ENCODE results near the gene GAK.

GAK gene

DNA sequence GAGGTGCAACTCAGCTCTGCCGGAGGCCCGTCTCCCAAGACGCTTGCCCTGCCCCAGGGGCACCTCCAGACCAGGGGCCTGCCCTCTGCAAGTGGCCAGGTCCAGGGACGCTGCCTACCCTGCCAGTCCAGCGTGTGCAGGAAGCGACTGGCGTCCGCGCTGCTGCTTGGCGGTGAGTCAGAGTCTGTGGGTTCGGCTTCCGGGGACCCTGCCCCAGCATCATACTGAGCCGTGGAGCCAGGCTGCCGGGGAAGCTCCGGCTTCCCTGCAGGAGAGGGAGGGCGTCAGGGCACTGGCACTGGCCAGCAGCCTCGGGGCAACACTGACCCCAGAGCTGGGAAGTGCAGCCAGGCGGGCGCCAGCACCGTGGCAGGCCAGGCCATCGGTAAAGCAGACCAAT is 63.7 kb downstream of the GAK start:
- DNase-seq (ENCODE audit: low spot score) = no peak

DNA sequence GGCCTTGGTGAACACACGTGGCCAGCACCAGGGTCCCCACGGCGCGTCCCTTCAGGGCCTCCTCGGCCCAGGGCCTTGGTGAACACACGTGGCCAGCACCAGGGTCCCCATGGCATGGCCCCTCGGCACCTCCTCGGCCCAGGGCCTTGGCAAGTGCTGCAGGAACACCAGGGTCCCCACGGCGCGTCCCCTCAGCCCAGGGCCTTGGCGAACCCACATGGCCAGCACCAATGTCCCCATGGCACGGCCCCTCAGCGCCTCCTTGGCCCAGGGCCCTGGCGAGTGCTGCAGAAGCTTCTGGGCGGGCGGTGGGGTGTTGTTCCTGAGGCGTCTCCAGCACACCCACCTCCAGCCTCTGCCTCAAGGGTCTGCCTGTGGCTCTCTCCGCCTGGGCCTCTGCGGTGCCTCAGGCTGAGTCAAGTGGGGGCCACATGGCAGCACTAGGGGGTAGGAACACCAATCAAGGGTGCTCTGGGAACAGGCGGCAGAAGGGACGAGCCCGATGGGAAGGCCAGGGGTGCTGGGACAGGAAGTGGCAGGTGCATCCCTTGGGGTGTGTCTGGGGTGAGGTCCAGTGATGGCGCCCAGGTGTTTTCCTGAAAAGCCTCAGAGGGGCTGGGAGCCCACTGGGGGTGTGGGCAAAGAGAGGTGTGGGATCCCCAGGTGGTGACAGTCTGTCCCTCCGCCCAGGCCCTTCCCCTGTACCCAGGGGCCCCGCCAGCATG is 64.4 kb downstream of the GAK start:
- DNase-seq (ENCODE audit: low spot score) = no peak

DNA sequence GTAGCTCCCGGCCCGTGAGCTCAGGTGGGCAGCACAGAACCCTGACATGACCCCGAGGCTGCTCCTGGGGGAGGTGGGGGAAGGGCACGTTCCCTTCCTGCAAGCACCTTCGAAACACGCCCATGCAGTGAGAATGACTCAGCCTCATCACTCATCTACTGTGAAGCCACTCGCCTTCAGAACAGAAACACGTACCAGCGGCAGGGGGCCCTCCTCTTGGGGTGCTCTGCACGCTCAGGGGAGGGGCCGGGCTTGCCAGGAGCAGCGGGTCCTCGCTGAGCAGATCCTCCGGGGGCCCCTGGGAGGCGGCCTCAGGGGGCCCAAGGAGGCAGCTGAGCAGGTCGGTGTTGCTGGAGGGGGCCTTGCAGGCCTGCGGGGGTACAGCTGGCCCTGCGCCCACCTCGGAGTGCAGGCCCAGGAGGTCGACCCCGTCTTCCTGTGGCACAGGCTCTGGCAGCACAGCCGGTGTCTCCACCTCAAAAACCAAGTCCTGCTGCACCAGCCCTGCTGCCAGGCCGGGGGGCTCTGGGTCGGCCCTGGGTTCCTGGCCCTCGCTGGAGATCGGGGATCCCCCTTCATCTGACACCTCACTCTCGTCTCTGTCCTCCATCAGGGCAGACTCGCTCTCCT is 65.2 kb downstream of the GAK start:
- DNase-seq (ENCODE audit: low spot score) = no peak

DNA sequence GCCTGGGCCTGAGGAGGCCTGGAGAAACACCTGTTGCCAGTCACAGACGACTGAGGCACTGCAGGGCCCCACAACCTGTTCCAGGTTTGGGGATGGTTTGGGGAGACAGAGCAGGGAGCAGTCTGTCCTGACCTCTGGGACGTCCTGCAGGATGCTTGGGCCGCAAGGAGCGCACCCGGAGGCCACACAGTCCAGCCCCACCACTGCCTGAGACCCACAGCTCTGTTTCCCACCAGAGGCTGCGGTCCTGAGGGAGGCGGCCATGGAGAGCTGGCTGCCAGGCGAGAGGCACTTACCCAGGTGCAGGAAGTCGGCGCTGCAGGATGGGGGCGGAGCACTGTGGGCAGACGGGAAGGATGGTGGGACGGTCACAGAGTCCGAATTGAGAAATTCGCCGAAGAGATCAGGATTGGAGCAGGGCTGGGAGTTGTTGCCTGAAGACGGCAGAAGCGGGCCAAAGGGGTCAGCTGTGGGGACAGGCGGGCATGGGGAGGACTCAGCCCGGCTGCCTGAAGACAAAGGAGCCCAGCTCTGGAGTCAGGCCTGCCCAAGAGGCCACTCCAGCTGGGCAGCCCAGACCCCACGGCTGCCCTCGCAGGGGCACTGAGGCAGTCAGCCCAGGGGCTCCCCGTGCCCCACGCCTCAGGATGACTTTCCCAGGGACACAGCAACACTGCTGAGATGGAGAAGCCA is 65.9 kb downstream of the GAK start:
- DNase-seq (ENCODE audit: low spot score) = no peak

DNA sequence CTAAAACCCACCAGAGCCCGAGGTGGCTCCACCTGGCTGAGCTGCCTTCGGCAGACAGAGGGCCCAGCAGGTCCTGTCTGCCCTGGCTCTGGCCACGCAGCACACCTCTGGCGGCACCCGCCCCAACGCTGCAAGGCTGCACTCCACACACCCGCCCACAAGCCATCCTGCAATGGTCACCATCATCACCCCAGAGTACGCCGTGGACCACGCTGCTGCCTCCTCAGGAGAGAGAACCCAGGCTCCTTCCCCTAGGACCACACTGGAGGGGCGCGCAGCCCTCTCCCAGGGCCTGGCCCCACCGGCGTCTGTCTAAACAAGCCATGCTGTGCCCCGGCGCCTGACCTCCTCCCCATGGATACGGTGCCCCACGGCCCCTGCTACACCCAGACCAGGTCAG is 66.5 kb downstream of the GAK start:
- DNase-seq (ENCODE audit: low spot score) = no peak

DNA sequence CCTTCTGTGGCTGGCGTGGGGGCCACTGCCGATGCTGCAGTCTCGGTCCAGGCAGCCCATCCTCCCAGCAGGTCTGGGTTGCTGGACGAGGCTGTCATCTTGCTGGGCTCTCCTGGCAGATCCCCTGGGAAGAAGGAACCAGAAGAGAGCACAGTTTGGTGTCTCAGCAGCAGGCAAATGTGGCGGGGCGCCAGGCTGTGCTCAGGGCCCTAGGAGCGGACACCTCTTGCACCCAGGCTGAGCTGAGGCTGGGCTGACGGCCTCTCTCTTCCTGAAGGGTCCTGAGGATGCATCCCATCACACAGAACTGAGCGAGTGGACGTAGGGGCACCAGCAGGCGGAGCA is 67.0 kb downstream of the GAK start:
- DNase-seq (ENCODE audit: low spot score) = no peak

DNA sequence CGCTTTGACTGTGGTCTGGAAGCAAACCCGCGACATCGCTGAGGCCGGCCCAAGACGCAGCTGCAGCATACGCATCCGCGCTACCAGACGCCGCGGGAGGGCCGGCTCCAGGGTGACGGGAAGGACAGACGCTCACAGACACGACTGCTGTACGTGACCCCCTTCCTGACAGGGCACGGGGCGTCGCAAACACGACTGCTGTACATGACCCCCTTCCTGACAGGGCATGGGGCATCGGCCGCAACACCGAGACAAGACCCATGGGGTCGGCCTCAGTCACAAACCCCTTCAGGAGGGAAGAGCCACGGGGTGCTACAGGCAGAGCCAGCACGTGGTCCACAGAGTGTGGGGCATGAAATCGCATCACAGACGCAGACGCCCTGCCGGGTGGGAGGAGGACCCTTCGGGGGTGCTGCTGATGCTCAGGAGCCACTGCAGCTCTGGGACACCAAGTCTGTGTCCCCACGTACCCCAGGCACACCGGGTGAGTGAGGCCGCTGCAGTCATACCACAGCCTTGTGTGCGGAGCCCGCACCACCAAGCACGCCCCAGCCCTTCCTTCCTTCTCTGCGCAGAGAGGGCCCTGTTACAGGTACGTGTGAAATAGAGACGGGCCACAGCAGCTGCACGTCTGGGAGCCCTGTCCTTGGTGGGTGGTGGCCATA is 67.5 kb downstream of the GAK start:
- DNase-seq (ENCODE audit: low spot score) = no peak

DNA sequence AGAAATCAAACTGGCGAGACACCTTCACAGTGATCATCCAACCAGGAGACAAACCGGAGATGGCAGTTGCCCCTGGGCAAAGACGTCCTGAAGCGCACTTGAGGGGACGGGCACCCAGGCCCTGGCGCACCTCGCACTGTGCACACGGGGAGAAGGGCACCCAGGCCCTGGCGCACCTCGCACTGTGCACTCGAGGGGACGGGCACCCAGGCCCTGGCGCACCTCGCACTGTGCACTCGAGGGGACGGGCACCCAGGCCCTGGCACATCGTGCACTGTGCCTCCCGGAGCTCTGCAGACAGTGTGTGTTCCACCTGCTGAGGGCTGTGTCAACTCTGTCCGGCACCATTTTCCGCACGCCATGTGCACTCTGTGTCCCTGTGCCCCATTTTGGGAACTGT is 71.6 kb downstream of the GAK start:
- no peak for DNase-seq (ENCODE audit: low spot score)

DNA sequence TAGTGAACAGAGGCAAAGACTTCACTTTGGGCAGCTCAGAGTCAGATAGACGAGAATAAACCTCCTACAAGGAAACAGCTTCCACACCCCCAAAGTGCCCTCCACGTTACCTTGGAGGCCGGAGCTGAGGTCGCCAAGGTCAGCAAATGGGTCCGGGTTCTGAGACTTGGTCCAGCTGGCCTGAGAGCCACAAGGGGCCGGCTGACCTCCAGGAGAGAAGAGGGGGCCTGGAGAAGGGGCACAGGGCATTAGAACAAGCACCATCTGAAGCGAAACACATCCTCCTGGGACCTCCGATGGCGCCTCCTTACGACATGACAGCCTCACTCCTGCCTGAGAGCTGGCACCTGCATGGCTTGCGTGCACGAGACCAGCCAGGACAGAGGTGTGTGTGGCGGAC is 72.6 kb downstream of the GAK start:
- no peak for DNase-seq (ENCODE audit: low spot score)

DNA sequence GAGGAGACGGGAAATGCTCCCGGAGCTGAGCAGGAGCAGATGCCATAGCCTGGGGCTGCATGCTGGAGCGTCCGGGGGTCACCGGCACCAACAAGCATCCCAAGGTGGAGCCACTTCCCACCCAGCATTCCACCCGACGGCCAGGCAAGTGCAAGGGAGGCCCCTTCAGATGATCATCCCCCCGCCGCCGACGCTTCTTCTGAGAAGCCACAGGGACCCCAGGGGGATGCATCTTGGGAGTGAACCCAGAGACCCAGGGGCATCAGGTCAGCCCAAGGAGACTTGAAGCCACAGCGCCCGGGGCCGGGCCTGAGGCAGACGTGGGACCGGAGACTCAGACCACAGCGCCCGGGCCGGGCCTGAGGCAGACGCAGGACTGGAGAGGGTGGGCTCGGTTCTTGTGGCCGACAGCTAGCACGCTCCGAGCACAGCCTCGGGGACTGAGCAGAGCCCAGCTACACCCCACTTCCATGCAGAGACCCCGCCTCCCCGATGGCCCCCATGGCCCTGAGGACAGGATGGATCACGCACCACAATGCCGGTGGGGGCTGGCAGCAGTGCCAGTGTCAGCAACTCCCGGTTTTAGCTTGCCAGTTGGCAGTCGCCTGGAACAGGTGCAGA is 73.2 kb downstream of the GAK start:
- no peak for DNase-seq (ENCODE audit: low spot score)

DNA sequence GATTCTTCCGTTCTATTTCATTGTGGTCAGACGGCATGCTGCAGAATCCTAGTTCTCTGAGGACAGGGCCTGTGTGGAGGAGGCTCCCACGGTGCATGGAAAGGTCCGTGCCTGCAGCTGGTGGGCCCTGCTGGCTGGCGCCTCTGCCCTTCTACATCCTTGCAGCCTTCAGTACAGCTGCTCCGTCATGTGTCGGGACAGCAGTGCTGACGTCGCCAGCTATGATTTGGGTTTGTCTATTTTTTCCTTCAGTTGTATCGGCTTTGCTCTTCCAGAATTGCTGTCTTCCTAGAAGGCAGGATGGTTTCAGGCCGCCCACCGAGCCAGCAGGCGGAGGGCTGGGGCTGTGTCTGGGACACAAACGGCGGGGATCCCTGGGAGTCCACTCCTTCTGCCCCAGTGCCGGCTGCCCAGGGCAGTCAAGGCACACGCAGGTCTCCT is 74.1 kb downstream of the GAK start:
- no peak for DNase-seq (ENCODE audit: low spot score)

DNA sequence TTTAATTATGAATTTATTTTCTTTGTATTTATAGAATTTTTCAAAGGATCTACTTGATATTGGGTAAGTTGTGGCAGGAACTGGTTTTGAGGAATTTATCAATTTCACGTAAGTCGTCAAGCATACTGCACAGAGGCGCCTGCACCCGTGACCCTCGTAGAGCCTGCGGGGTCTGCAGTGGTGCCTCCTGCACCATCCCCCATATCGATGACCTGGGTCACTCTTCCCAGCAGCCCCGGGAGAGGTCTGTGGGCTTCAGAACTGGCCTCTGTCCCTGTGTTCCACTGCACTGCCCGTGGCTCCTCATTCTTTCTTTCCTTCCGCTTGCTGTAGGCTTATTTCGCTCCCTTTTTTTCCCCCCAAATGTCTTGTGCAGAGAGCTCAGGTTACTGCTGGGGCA is 74.7 kb downstream of the GAK start:
- no peak for DNase-seq (ENCODE audit: low spot score)

DNA sequence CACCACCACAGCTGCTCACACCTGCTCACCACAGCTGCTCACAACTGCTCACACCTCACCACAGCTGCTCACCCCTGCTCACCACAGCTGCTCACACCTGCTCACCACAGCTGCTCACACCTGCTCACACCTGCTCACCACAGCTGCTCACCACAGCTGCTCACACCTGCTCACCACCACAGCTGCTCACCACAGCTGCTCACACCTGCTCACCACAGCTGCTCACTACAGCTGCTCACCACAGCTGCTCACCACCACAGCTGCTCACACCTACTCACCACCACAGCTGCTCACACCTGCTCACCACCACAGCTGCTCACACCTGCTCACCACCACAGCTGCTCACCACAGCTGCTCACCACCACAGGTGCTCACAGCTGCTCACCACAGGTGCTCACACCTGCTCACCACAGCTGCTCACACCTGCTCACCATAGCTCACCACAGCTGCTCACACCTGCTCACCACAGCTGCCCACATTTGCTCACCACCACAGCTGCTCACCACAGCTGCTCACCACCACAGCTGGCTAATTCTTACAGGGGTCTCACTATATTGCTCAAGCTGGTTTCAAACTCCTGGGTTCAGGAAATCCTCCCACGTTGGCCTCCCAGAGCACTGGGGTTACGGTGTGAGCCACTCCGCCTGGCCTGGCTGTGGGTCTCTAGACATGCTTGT is 75.8 kb downstream of the GAK start:
- no peak for DNase-seq (ENCODE audit: low spot score)

DNA sequence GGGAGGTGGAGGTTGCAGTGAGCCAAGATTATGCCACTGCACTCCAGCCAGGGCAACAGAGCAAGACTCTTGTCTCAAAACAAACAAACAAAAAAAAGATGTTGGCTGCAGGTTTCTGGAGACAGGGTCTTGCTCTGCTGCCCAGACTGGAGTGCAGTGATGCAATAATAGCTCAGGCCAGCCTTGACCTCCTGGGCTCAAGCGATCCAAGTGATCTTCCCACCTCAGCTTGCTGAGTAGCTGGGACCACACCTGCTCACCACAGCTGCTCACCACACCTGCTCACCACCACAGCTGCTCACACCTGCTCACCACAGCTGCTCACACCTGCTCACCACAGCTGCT is 76.3 kb downstream of the GAK start:
- no peak for DNase-seq (ENCODE audit: low spot score)

DNA sequence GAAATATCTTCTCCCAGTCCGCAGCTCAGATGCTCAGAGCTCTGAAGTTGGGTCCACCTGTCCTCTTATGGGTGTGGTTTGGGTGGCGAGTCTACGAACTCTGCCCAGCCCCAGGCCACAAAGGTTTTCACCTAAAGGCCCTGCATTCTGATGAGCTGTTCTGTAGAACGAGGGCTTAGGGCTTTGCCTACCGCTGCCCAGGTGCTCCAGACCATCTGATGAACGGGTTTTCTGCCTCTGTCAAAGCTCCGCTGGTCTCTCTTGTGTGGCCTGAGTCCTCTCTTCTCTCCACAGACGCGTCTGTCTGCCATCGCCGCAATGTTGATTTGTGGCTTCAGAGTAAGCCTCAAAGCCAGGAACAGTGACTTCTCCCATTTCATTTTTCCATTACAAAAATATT is 77.8 kb downstream of the GAK start:
- no peak for DNase-seq (ENCODE audit: low spot score)

DNA sequence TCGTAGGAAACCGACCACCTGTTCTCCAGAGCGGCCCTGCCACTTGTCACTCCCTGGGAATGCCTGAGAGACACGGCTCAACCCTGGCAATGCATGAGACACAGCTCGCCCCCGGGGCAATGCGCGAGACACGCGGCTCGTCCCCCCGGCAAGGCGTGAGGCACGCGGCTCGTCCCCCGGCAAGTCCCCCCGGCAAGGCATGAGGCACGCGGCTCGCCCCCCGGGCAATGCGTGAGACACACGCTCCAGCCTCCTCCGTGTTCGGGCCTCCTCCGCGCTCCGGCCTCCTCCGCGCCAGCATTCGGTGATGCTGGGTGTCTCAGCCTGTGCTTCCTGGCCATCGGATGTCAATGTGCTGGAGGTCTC is 78.7 kb downstream of the GAK start:
- DNase-seq (ENCODE audit: low spot score) = no peak

DNA sequence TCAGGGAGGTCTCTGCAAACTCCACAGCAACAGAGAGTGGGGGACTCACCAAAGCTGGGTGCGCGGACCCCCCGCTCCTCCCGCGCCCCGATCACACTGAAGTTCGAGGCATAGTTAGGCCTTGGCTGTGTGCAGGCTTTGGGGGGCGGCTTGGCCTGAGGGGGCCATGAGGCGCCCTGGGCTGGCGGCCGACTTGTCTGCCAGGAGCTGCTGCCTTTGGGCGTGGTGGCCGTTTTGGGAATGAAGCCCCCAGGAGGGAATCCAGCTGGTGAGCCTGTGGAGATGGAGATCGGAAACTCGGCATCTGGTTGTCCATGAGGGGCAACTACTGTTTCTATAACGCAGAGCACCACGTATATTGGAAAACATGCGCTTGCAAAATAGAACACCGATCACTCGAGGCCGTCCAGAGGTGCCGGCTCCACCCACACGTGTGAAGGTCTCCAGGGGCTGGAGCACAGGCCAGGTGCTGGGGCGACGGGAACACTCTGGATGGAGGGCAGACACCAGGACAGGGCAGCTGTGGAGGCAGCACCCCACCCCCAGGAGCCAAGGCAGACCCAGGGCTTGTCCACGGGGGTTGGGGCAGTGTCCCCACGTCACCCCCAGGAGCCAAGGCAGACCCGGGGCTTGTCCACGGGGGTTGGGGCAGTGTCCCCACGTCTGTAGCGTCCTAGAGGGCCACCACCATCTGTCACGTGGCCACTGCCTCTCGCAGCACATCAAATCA is 80.2 kb downstream of the GAK start:
- DNase-seq (ENCODE audit: low spot score) = no peak

DNA sequence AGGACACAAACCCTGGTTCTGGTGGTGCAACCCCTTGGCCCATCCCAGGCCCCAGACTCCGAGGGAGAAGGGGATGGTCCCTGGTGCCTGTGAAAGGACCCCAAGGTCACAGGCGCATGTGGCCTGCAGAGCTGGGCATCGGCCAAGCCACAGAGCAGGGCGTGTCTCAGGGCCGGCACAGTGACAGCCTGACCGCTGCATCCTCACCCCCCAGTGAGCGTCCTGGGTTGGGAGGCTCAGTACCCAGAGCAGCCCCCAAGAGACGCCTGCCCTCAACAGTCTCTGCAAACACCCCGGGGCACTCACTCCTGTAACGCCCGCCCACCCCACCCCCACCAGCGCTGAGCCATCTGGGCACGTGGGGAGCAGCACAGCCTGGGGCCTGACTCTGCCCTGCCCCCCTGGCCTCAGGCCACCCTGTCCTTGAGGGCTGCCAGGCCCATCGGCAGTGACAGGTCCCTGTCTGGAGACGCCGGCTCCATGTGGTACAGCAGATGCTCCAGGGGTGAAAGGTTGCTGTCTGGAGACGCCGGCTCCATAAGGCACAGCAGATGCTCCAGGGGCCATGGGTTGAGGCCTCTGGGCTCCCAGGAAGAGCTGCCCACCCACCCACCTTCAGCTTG is 81.7 kb downstream of the GAK start:
- DNase-seq (ENCODE audit: low spot score) = no peak

DNA sequence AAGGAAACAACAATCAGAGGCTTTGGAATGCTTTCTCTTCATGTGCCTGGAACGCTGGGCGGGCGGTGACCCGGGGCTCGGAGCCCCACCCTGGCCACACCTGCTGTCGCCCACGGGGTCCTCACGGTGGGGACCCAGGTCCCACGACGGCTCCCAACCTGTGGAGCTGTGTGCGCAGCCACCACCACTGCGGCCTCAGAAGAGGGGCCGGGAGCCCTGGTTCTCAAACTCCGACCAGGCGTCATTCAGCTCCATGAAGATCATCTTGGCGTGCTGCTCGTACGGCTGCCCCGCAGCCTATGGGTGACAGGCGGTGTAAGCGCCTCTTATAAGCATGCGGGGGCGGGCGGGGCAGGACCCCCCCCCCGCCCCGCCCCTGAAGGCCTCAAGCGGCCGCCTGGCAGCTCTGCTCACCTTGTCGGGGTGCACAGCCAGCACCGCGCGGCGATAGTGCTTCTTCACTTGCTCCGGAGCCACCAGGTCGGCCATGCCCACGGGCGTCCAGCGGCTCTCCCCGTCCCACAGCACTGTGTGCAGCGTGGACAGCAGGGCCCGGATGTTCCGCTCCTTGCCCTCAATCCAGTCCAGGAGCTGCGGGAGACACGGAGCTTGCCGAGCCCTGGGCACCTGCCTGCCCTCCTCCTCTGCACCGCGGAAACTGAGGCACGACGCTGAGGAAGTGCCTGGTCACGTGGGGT is 82.5 kb downstream of the GAK start:
- no peak for DNase-seq (ENCODE audit: low spot score)

DNA sequence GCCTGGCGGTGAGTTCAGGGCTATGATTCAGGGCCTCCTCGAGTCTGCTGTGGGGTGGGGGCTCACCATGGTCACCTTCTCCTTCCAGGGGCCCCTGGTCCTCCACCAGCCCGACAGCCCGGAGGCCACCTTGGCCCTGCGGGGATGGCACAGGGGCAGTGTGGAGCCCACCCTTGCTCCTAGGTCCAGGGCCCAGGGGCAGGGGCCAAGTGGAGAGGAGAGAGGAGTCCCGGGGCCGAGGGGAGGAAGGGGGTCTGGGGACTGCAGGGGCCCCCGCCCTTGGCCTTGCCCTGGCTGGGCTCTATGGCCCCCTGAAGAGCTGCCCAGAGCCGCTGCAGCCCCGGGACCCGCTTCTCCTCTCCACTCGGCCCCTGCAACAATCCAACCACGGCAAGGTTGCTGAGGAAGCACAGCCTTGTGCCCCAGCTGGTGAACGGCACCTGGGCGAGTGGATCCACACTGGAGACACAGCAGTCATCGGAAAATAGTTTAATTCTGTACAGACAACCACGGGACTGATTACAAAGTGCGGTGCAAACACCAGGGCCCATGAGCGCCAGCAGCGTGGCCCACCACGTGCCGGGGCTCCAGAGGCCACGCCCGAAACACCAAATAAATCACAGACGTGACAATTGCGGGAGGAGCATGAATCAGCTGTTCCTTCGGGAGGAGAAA is 83.2 kb downstream of the GAK start:
- no peak for DNase-seq (ENCODE audit: low spot score)
